GM18868 (cell line): ENCODE results near the gene STK16.
A peak's percentile ranks its signal among the peaks of the same experiment; 100 is the strongest.

Experiments
- ATAC-seq: cut with Tn5 transposase; IDR thresholded peaks from one replicate; pipeline ENCODE4 v1.9.1; 2021; ENCODE audit warnings: mild to moderate bottlenecking, moderate library complexity; ENCODE audit not compliant: unreplicated experiment

STK16 gene

GRCh38 chr2:219268294-219268693 is 23.0 kb downstream of the STK16 start:
- ATAC-seq: no peak

DNA sequence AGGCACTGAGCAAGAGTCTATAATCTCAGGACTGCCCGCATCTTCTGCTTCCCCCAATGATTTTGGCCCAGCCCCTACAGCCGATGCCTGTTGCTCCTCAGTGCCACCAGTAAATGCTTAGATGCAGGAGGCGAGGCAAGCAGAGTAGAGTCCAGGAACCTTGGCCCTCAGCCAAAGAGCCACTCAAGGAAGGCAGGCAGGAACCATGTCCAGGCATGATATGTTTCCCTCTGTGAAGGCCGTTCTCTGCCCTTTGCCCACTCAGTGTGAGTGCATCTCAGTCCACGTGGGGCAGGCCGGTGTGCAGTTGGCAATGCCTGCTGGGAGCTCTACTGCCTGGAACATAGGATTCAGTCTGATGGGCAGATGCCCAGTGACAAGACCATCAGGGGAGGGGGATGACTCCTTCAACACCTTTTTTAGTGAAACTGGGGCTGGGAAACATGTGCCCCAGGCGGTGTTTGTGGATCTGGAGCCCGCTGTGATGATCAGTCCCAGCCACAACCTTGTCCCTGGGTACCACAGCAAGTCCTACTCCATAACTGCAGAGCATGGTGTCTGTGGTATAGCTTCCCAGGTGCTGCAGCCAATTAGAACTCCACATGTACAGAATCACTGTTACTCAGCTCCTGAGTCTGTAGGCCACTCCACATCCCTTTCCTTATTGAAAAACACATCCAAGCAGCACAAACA is 24.2 kb downstream of the STK16 start:
- no peak for ATAC-seq

GRCh38 chr2:219270055-219270372 is 24.7 kb downstream of the STK16 start:
- ATAC-seq: no peak

- no peak for ATAC-seq
These were observed 25.7 kb downstream of the STK16 start for GRCh38 chr2:219271021-219271420.

- no peak for ATAC-seq
These were observed 27.1 kb downstream of the STK16 start for GRCh38 chr2:219272356-219272755.

DNA sequence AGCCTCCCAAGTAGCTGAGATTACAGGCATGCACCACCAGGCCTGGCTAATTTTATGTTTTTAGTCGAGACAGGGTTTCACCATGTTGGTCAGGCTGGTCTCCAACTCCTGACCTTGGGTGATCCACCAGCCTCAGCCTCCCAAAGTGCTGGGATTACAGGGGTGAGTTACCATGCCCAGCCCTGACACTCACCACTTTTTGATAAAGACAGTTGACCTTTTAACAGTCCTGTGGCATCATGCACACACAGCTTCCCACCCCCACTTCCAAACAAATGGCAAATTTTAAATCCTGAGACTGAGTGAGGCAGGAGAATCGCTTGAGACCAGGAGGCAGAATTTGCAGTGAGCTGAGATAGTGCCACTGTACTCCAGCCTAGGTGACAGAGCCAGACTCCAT is 27.7 kb downstream of the STK16 start:
- ATAC-seq: no peak

DNA sequence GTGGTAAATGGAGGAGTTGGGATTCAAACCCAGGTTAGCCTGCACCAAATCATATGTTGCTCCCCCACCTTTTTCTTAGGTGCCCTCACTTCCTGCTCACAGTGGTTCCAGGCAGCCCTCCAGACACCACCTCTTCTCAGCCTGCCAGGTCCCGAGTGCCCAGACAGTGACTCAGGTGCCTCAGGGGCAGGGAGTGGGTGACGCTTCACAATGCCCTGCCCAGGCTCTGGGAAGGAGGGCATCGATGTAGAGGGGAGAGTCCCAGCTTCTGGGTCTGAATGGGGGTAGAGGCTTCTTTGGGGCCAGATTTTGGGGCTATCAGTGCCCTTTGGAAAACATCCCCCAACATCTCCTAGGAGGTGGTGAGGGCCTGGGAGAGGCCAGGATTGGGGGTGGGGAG is 28.7 kb downstream of the STK16 start:
- ATAC-seq: no peak

DNA sequence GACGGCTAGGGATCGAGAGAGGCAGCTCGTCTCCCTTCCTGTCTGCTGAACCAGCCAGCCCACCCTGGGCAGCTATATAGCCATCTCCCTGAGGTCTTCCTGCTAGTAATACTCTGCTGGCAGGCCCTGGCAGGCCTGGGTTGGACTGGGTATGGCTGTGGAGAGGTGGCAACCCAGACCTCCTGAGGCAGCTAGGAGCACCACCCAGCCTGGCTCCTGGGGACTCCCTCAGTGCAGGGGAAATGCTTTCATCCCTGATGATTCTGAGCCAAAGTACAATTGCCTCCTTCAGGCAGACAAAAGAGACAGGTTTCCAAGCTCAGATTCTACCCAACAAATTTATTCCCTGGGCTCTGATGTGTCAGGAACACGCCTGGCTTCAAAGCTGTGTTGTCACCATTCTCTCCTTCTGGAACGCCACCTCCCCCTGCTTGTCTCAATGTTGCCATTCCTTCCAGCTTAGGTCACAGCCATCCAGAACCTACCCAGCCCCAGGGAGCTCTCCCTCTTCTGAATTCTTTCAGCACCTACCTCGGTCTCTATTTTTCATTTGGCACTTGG is 29.2 kb downstream of the STK16 start:
- ATAC-seq: no peak

DNA sequence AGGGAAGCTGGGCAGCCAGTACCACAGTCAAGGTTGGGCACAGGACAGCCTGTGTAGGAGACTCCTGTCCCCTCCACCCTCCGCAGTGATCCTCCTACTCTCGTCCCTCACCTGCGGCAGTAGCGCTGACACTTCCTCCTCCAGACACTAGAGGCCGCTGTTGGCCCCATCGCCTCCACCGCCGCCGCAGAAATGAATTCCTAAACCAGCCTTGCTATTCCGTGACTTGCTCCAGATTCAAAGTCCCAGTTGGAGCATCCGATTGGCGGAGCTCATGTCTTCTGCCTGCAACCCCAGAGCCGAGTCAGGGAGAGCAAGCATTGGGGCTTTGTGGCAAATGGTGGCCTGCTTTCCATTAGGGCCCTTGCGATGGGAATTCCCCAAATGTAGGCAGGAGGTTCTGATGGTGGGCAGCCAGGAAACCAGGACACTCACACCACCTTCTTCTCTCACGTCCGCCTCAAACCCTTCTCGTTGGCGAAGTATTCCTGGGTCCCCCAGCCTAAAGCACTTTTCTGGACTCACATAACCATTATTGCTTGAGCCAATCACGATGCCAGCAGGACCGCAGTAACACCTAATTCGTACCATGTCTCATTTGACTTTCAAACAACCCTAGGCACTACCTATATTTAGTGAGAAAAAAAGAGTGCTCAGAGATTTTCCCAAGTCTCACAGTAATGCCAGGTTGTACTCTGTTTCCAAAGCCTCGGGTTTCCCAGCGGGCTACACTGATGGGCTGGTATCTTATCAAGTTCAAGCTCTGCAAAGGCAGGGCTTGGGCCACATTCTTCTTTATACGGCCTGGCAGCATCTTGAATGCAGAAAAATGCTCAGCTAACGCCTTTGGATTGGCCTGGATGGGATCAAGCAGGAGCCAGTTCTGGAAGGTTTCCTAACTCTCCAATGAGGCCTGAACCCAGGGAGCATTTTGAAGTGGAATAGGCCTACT is 32.7 kb downstream of the STK16 start:
- peak; percentile 24 for ATAC-seq

DNA sequence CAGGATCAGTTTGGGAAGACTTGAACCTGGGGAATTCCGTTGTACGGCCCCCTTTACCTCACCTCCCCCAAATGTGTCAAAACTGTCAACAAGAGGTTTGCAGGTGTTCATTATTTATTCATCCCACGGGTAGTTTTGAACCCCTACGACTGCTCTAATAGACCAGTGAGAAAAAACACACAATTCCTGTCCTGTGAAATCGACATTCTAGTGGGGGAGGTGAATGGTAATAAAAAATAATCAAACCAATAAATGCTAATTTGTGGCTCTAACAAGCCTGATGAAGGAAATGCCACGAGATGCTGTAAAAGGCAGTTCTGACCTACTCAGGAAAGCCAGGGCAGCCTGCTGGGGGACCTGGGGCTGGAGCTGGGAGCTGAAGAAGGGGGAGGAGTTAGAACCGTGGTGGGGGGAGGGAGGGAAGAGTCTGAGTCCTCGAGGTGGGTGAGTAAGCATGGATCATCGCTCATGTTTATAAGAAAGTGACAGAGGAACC is 33.4 kb downstream of the STK16 start:
- ATAC-seq: no peak

GRCh38 chr2:219279151-219279915 is 34.1 kb downstream of the STK16 start, which contains the start of gene DNAJB2:
TSS of gene DNAJB2 (plus strand) at chr2:219279366. CDS start at chr2:219279834, 468 bp downstream.
- peak; percentile 84 for ATAC-seq

DNA sequence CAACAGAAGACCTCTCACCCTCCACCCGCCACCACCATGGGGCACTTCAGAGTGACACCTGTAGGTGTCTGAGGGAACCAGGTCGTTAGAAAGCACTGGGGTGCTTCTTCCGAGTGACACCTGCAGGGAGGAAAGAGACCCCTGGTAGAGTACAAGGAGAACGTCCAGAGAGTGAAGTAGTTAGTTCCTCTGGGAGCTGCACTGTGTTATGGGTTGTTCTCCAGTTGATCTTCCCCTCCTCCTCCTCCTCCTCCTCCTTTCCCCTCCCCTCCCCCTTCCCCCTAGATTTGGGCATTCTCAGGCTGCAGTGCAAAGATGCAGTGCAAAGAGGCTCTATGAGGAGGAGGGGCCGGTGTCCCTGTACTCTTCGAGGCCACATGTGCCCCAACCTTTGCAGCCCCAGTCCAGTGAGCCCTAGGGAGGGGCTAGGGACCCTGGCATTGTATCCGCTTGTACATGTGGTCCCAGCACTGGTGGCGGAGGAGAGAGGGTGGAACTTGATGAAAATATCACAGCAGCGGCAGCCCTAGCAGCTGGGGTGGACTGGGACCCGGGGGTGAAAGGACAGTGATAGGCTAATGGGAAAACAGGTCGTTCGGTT is 34.7 kb downstream of the STK16 start:
- ATAC-seq: no peak

DNA sequence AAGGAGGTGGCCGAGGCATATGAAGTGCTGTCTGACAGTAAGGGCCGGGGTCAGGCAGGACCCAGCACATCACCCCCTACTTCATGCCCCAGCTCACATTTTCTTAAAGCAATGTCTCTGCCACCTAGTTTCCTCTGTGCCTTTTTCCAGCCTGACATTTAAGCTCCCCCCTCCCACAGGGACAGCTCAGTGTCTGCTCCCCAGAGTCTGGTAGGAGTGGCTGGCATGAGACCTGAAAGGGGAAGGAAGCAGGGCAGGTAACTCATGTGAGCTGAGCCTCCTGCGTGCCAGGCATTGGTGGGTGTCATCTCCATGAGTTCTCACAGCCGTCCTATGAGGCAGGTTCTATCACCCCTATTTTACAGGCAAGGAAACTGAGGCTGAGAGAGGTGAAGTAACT is 35.4 kb downstream of the STK16 start:
- ATAC-seq: no peak

GRCh38 chr2:219281588-219281987 is 36.3 kb downstream of the STK16 start:
- ATAC-seq: no peak

- ATAC-seq: no peak
These were observed 37.1 kb downstream of the STK16 start for GRCh38 chr2:219282375-219282774.

GRCh38 chr2:219282943-219283581 is 37.8 kb downstream of the STK16 start:
- ATAC-seq: no peak

- no peak for ATAC-seq
These were observed 39.5 kb downstream of the STK16 start for GRCh38 chr2:219284501-219285372.

DNA sequence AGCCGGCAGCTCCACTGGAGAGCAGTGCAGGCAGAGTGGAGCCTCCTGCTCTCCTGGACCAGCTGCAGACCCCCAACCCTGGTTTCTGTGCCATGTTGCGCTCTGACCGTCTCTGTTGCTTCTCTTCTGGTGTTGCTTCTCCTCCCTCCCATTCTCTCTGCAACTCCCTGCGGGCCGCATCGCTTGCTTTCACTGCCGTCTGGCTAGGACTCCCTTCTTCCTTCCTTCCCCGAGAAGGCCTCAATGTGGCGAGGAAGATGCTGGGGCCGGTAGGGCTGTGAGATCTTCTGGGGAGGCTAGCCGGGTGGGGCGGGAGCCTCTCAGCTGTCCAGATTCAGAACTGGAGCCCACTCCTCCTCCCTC is 40.1 kb downstream of the STK16 start:
- no peak for ATAC-seq

DNA sequence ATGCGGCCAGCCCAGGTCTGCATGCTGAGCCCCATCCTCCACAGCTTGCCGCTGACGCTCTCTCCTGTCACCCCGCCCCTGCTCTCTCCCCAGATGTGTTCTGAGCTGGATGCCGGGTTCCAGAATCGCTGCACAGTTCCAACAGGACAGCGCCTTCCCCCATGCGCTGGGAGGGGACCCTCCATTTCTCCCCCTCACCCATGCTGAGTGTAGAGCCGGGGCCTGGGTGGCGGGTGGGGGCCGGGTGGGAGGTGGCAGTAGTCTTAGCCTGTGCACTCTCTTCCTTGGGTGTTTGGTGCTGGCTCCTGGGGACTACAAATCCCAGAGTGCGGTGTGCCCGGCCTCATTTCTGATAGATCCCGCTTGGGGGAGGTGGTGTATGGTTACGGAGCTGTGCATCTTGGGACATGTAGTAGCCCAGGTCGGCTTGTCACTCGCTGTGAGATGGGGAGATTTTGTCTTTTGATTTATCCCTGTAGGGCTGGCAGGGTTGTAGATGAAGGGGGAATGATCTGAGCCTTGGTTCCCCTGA is 40.7 kb downstream of the STK16 start:
- no peak for ATAC-seq
